Suprapubic skin (tissue), 4 donors: ENCODE measurements around the gene URGCP.

Source experiments
- POLR2A ChIP-seq, 2 donors: fragments of 450-650 bp; IDR thresholded peaks; one replicate each; pipeline ENCODE4 v1.6.1; 2017; ENCODE audit warnings: antibody characterized with exemption in 2 of 2, mild to moderate bottlenecking in 2 of 2, moderate library complexity in 2 of 2
- POLR2AphosphoS5 ChIP-seq, 3 donors: sonication (generic); formaldehyde crosslinking; IDR thresholded peaks; one replicate each; pipeline ENCODE4 v1.6.1; 2017; ENCODE audit warnings: antibody characterized with exemption in 3 of 3
- TF ChIP-seq, protein P1 (sequence below), 2 donors: fragments of 200-600 bp in 1 of 2; fragments of 450-650 bp in 1 of 2; sonication (generic) in 1 of 2; IDR thresholded peaks; one replicate each; pipeline ENCODE4 v1.5.1; 2016 to 2019; ENCODE audit warnings: antibody characterized with exemption in 2 of 2, mild to moderate bottlenecking in 1 of 2, moderate library complexity in 1 of 2

DNA sequence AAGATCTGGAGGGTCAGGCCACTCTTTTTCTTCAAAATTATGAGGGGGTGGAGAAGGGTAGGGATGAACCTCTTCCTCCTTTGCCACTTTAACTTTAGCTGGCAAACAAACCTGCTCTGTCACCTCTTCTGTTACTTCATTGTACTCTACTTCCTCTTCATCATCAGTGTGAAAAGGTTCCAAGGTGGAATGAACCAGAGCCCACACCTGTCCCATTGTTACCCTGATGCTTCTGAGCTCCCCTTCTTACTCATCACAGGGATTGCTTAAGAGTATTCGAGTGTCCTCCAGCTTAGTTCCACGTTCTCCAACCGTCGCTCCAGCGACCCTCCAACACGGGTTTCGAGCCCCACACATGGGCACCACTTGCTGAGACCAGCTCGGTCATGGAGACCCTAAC lies 42.3 kb downstream of the URGCP start:
- TF ChIP-seq POLR2A (IDR thresholded peaks at IDR 0.05) = no peak
- TF ChIP-seq POLR2AphosphoS5 (IDR thresholded peaks at IDR 0.05) = no peak
- TF ChIP-seq, protein P1, sequence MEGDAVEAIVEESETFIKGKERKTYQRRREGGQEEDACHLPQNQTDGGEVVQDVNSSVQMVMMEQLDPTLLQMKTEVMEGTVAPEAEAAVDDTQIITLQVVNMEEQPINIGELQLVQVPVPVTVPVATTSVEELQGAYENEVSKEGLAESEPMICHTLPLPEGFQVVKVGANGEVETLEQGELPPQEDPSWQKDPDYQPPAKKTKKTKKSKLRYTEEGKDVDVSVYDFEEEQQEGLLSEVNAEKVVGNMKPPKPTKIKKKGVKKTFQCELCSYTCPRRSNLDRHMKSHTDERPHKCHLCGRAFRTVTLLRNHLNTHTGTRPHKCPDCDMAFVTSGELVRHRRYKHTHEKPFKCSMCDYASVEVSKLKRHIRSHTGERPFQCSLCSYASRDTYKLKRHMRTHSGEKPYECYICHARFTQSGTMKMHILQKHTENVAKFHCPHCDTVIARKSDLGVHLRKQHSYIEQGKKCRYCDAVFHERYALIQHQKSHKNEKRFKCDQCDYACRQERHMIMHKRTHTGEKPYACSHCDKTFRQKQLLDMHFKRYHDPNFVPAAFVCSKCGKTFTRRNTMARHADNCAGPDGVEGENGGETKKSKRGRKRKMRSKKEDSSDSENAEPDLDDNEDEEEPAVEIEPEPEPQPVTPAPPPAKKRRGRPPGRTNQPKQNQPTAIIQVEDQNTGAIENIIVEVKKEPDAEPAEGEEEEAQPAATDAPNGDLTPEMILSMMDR (IDR thresholded peaks at IDR 0.05) = no peak
